Stimulated activated naive CD8-positive, alpha-beta T cell treated with anti-CD3 and anti-CD28 coated beads, Interleukin-15, amount 100 ng/mL, for 72 hours (primary cell): ENCODE data around the gene MRNIP.

ENCODE experiments used
- ATAC-seq: fragments of 150-1000 bp; cut with Tn5 transposase; 2 replicates; pipeline ENCODE4 v1.10.0; 2021; ENCODE audit warnings: mild to moderate bottlenecking, moderate library complexity
- DNase-seq, 2 donors: peaks; one replicate each; pipeline ENCODE4 v3.0.0; 2021 to 2022
- H3K27ac Mint-ChIP-seq, 2 donors: one replicate each; pipeline ENCODE4 v1.8.0; 2022; ENCODE audit warnings: mild to moderate bottlenecking in 2 of 2, mixed read lengths in 2 of 2, moderate library complexity in 2 of 2
- H3K27me3 Mint-ChIP-seq: one replicate; pipeline ENCODE4 v1.8.0; 2022; ENCODE audit warnings: mixed read lengths
- H3K4me1 Mint-ChIP-seq: one replicate; pipeline ENCODE4 v1.8.0; 2022; ENCODE audit warnings: mild to moderate bottlenecking, mixed read lengths
- H3K4me3 Mint-ChIP-seq, 2 donors: one replicate each; pipeline ENCODE4 v1.8.0; 2022; ENCODE audit warnings: mild to moderate bottlenecking in 2 of 2, mixed read lengths in 2 of 2, moderate library complexity in 1 of 2
- H3K9me3 Mint-ChIP-seq, 2 donors: one replicate each; pipeline ENCODE4 v1.8.0; 2022; ENCODE audit warnings: mixed read lengths in 2 of 2

The MRNIP gene

DNA sequence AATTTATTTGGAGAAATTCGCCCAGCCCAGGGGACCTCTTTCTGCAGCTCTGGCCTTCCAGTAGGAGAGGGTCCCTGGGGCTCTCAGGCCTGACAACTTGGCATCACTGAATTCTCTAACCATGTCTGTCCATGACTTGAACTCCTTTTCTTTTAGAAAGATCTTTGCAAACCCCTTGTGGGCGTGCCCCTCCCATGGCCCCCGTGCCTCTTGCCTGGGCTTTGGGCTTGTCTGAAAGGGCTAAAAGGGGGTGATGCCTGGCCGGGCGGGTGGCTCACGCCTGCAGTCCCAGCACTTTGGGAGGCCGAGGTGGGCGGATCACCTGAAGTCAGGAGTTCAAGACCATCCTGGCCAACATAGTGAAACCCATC lies 41.2 kb downstream of the MRNIP start:
- DNase-seq (no peak), ATAC-seq (no peak)
- Mint-ChIP-seq H3K4me1 (peaks cover 49% of the 10 kb centered on the region), H3K9me3 (no peaks in the 10 kb centered on the region), H3K4me3 (peak overlapping the region; percentile 82 to 94), H3K27me3 (no peaks in the 10 kb centered on the region), H3K27ac (peak overlapping the region in 1 of 2 donors; percentile 98)

DNA sequence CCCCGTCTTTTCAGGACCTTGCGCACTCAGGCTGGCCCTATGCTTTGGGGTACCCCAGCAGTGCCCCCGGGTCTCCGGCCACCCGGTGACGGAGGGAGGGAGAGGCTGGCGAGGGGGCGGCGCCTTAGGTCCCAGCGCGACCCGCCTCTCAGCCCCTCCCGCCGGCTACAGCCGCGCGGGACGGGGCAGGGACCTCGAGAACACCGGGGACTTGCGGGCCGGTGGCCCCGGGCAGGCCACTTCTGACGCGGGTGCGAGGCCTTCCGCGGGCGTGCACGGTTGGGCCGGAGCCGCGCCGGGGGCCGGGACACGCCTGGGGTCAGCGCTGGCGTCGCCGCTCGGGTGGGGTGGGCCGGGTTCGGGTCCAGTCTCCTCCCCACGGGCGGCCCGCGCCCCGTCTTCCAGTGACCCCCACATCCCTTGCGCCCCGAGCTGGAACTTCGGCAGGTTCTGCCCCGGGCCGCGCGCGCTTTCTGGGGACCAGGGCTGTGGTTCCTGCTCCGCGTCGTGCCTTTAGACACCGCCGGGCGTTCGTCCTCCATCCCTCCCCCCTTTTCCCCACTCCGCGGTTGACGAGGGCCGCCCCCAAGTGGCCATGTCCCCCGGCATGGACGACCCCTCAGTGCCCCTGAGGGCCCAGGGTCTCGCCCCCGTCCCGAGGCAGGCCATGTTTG lies 41.7 kb downstream of the MRNIP start:
- Mint-ChIP-seq H3K9me3 (no peaks in the 10 kb centered on the region), H3K4me1 (peaks cover 44% of the 10 kb centered on the region), H3K27me3 (no peaks in the 10 kb centered on the region), H3K27ac (peak overlapping the region in 1 of 2 donors; percentile 19), H3K4me3 (peak overlapping the region; percentile 82 to 94)
- ATAC-seq: no peak
- DNase-seq: no peak

DNA sequence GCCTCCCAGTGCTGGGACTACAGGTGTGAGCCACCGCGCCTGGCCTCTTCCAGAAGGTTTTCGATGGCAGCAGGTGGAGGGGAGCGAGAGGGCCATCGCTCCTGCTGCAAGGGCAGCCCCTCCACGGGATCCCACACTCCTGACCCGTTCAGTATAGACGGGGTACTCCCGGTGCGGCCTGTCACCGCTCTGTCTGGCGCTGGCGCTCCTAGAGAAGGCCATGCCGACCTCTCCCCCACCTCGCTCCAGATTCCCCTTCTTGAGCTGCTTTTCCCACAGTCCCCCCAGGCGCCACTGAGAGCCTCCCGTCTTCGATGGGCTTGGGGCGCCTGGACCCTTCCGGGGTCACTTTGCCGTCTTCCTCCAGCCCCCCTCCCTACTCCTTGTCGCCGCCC lies 42.2 kb downstream of the MRNIP start:
- peak overlapping the region; percentile 26 to 32 for H3K4me3 Mint-ChIP-seq
- H3K27ac Mint-ChIP-seq: no peak overlapping the region
- H3K4me1 Mint-ChIP-seq: peaks cover 38% of the 10 kb centered on the region

DNA sequence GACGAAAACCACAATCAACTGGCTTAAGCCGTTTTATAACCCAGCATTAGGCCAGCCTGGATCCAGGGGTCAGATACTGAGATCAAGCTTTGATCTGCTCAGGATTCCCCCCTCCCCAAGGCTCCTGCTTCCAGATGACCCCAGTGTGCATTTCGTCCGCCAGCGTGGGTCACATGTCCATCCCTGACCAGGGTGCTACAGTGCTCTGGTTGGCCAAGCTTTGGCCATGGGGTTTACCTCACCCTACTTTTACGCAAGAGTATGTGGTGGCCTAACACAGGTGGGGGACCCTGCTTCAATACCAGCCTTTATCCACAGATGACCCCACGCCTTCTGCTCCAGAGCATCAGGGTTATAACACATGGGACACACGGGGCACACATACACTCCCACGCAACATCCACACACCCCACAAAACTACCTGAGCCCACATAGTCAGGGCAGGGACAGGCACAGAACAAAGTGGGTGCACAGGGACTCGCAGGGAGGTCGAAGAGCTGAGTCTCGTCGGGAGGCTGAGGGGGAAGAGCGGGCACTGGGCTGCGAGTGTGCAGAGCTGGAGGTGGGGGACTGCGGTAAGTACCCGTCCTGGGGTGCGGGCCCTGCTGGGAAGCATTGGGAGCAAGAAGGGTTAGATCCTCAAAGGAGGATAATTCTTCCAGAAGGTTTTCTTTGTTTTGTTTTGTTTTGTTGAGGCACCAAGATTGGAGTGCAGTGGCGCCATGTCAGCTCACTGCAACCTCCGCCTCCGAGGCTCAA lies 42.9 kb downstream of the MRNIP start:
- peak overlapping the region; percentile 19 to 23 for H3K4me3 Mint-ChIP-seq
- peaks cover 37% of the 10 kb centered on the region for H3K4me1 Mint-ChIP-seq

More for the DNA sequence above, 42.2 kb downstream of the MRNIP start:
- Mint-ChIP-seq H3K27me3 (no peaks in the 10 kb centered on the region), H3K9me3 (no peaks in the 10 kb centered on the region)
- ATAC-seq: no peak
- DNase-seq: no peak

DNA sequence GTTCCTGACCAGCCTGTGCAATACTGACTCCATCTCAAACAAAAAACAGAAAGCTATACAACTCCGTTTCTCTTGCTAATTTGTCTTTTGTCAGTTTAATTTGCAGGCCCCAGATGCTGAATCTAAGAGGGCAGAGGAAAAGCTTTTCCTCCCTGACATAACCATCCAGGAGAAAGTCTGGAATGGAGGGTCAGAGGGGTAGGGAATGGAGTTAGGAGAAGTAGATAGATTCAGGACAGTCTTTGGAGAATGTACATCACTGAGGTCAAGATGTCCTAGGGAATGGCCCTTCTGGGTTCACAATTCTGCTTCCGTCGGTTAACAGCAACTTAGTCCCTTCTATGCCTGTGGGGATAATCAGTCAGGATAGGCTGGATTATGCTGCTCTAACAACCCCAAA lies 44.5 kb downstream of the MRNIP start:
- Mint-ChIP-seq H3K4me1 (peaks cover 21% of the 10 kb centered on the region), H3K27me3 (no peaks in the 10 kb centered on the region), H3K27ac (no peak overlapping the region), H3K4me3 (no peak overlapping the region), H3K9me3 (no peaks in the 10 kb centered on the region)
- ATAC-seq: no peak
- no peak for DNase-seq

More for the DNA sequence above, 42.9 kb downstream of the MRNIP start:
- no peak for DNase-seq
- no peaks in the 10 kb centered on the region for H3K9me3 Mint-ChIP-seq
- H3K27me3 Mint-ChIP-seq: no peaks in the 10 kb centered on the region
- ATAC-seq: no peak
- peak overlapping the region in 1 of 2 donors; percentile 77 for H3K27ac Mint-ChIP-seq

DNA sequence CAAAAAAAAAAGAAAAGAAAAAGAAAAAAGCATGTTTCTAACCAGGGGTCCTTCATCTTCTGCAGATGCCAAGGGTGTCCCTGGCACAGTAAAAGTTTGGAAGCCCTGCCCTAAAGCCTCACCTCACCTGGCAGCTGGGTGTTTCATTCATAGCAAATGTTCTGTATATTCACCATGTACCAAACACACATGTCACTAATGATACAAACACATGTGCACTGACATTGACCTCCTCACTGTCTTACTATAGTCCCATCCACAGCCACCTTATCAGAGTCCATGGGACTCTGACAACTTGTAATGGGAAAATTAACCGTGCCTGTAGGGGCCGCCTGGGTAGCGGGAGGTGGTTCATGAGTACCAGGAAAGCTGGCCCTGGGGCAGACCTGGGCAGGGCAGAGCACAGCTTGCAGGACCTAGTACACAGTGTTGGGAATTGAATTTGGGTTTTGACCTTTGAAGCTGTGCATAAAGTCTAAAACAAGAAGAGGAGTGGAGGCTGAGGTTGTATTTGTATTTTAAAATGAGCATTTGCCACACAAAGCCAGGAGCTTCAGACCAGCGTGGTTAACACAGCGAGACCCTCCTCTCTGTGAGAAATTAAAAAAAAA lies 45.5 kb downstream of the MRNIP start:
- DNase-seq: no peak
- ATAC-seq: no peak
- H3K4me1 Mint-ChIP-seq: peaks cover 13% of the 10 kb centered on the region
- H3K4me3 Mint-ChIP-seq: no peak overlapping the region
- no peaks in the 10 kb centered on the region for H3K27me3 Mint-ChIP-seq
- H3K27ac Mint-ChIP-seq: no peak overlapping the region
- no peaks in the 10 kb centered on the region for H3K9me3 Mint-ChIP-seq

DNA sequence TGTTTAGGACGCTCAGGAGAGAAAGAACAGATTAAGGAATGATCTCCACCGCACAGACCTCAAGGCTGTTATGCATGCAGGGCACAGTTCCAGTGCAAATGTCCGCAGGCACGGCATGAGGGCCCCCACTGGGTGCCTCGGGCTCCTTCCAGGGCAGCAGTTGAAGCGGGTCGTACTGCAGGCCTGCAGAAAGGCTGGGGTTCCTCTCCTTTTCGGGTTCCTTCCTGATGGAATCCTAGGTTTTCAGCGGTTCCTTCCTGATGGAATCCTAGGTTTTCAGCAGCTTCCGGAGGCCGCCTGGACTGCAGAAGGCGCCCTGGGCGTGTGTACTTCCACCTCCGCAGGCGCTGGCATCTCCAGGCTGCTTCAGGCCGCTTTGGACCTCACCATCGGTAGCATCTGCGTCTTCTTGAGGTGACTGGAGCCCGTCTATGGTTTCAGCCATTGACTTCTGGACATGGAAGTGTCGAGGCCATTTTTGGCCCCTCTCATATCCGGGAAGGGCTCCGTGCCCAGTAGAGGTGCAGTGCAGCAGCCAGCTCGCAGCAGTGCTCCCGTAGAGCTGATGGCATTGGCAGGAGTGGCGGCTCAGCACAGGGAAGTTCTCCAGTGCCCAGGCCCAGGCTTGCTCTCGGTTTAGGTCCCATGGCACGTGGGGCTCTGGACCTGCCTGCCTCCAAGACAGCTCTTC lies 46.3 kb downstream of the MRNIP start:
- Mint-ChIP-seq H3K4me3 (no peak overlapping the region), H3K4me1 (peaks cover 12% of the 10 kb centered on the region), H3K27ac (no peak overlapping the region), H3K9me3 (no peaks in the 10 kb centered on the region), H3K27me3 (no peaks in the 10 kb centered on the region)
- ATAC-seq: no peak
- no peak for DNase-seq

DNA sequence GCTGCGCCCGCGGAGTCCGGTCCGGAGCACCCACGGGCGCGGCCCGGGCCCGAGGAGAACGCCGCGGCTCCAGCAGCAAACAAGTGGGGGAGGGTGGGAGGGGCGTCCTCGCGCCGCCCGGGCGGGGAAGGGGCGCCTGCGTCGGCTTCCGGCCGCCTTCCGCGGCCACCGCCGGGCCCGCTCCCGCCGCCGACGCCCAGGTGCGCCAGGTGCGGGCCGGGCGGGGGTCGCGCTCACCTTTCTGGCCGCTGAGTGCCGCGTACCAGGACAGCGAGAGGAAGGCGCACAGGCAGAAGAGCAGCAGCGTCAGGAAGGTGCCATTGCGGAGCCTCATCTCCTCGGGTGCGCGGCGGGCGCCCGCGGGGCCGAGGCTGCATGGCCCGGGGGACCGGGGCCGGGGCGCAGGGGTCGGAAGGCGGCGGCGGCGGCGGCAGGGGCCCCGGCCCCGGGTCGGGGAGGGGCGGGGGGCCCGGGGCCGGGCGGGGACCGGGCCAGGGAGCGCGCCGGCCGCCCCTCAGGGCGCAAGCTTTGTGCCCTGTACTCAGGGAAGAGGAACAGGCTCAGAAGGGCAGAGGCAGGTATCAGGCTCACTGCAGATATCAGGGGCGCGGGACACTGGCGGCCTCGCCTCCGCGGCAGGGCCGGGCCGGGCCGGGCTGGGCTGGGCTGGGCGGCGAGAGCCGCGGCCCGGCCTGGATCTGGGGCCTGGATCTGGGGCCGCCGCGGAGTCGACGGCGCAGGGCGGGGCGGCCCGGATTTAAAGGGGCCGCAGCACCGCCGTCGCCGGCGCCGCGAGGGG lies 52.2 kb downstream of the MRNIP start, which contains the start of gene MGAT4B:
MGAT4B (minus strand) TSS at position 617 of the 799 bp plus-strand sequence; CDS start at position 334, 283 bp downstream.
- no peaks in the 10 kb centered on the region for H3K9me3 Mint-ChIP-seq
- ATAC-seq: peak; percentile 74
- peaks cover 50% of the 10 kb centered on the region for H3K4me1 Mint-ChIP-seq
- no peaks in the 10 kb centered on the region for H3K27me3 Mint-ChIP-seq
- H3K27ac Mint-ChIP-seq: no peak within 1 kb of the TSS
- peak; percentile 71 to 73 for DNase-seq
- peak within 1 kb of the TSS; percentile 96 to 99 for H3K4me3 Mint-ChIP-seq

DNA sequence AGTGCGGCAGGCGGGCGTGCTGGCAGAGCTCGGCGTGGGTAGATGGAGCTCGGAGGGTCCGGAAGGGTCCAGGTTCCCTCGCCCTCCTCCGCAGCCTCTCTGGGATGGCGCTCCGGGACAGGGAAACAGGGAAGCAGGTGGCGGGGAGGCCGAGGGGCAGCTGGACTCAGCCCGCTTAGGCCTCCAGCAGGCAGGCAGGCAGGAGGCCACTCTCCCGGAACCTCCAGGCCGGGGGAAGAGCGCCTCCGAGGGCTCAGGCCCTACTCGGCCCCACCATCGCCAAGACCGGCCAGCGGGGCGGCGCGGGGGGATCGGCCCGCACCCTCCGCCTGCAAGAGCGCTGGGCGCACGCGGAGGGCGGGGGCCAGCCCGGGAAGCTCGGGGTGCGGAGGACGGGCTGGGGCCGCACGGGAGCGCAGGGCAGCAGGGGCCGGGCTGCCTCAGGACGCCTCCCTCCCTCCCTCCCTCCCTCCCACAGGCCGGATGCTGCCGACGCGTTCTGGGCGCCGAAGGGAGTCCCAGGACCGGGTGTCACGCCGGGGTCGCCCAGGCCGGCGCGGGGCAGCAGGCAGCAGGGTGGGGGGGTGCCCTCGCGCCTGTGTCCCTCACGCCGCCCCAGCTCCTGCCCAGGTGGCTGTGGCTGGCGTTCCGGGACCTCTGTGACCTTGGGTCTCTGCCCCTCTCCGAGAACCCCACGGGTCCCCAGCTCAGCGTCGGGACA lies 52.9 kb downstream of the MRNIP start:
- H3K4me1 Mint-ChIP-seq: peaks cover 51% of the 10 kb centered on the region
- no peaks in the 10 kb centered on the region for H3K9me3 Mint-ChIP-seq
- H3K4me3 Mint-ChIP-seq: peak overlapping the region; percentile 96 to 99
- ATAC-seq: peak; percentile 31
- peak overlapping the region; percentile 78 to 92 for H3K27ac Mint-ChIP-seq
- no peaks in the 10 kb centered on the region for H3K27me3 Mint-ChIP-seq
- peak; percentile 37 to 61 for DNase-seq

DNA sequence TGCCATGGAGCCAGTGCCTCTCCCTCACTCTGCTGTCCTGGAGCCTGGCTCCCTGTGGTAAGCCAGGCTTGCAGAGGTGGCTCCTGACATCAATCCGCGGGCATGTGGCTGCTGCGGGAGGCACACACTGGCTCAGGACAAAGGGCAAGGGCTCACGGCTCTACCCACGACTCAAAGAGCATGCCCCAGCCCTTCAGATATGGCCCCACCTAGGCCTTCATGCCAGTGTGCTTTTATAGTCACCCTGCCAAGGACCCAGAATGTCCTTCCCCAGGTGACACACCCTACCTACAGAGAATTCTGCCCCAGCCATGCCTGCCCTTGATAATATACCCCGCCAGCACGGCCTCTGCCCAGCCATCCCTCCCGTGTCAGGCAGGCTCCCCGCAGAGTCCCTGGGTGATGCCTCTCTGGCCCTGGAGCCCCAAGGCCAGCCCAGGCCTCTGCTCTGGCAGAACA lies 53.5 kb downstream of the MRNIP start:
- Mint-ChIP-seq H3K27ac (peak overlapping the region; percentile 78 to 92), H3K9me3 (no peaks in the 10 kb centered on the region), H3K4me3 (peak overlapping the region; percentile 96 to 99), H3K27me3 (no peaks in the 10 kb centered on the region), H3K4me1 (peaks cover 51% of the 10 kb centered on the region)
- ATAC-seq: no peak
- peak in 1 of 2 donors; percentile 12 for DNase-seq

DNA sequence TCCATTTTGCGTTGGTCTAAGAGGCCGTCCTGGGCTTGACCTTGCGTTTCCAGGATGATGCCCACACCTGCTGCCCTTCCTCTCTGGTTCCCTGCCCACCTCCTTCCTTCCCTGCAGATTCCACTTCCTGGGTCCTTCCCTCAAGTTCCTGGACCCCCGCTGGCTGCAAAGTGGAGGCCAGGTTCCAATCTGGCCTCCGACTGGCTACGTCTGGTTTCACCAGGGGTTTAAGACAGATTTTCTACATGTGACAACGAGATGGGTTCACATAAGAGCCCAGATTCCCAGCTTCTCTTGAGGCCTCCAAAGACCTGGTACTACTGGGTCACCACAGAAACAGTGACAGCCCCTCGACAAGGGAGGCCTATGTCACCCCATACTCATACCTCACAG lies 54.1 kb downstream of the MRNIP start:
- Mint-ChIP-seq H3K27me3 (no peaks in the 10 kb centered on the region), H3K4me3 (peak overlapping the region; percentile 96 to 99), H3K9me3 (no peaks in the 10 kb centered on the region), H3K27ac (peak overlapping the region; percentile 7 to 92), H3K4me1 (peaks cover 51% of the 10 kb centered on the region)
- DNase-seq (no peak), ATAC-seq (no peak)

DNA sequence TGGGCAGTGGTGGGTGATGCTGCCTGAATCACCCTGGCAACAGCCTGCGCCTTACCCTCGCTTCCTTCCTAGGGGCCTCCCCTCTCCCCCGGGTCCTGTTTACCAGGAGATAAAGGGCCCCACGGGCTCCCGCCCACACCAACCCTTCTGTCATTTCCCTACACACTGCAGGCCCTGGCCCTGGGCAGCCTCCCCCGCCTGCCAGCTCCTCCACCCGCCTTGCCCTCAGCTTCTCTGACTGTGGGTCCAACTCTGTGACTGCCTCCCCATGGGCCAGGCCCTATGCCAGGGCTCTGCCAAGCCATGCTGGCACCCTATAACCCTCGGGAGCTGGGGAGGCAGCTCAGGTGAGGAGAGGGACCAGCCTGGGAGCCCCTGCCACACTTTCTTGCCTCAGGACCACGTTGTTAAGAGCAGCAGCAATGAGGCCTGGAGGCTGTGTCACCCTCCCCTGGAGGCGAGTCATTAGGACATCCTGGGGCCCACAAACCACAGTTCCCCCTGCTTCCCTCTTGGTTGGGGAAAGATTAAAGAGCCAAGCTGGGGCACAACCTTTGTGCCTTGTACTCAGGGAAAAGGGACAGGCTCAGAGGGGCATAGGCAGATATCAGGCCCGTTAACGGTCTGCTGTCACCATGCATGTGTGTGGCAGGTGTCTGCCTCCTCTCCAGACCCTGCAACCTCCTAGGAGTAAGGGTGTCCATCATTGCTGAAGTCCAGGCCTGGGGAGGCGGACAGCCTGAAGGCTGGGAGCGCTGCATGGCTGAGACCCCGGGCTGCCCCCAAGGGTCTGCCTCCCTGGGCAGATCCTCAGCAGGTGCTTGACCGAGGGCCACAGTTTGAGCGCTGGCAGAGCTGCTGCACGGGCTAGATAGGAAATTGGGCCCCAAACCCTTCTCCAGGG lies 54.7 kb downstream of the MRNIP start:
- Mint-ChIP-seq H3K4me3 (peak overlapping the region; percentile 96 to 99), H3K27ac (peak overlapping the region; percentile 44 to 71), H3K4me1 (peaks cover 51% of the 10 kb centered on the region), H3K27me3 (no peaks in the 10 kb centered on the region), H3K9me3 (no peaks in the 10 kb centered on the region)
- peak; percentile 60 to 79 for DNase-seq
- peak; percentile 76 for ATAC-seq

DNA sequence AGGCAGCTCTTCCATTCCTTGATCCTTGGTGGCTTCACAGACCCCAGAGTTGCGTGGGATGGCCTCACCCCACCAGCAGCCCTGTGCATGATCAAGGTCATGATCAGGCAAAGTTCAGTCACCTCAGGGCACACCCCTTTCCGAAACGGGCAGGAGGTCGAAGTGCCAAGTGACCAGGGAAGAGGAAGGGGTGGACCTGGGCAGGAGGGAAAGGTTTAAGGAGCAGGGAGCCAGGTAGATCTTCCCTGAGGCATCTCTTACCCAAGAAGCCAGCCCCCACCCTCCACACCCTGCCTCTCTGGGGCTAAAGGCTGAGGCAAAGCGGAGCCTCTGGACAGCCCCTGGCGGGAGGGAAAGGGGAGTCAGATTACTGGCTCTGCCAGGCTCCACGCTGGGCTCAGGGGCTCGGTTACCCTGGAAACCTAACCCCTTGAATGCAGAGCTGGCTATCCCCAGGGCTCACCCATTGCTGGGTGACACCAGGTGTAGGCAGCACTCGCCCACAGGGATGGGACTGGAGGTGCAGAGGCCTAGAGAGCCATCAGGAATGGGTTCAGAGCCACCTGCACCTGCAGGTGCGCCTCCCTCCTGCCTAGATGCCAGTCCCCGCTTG lies 55.6 kb downstream of the MRNIP start:
- no peak for DNase-seq
- no peak overlapping the region for H3K27ac Mint-ChIP-seq
- peak overlapping the region in 1 of 2 donors; percentile 44 for H3K4me3 Mint-ChIP-seq
- H3K4me1 Mint-ChIP-seq: peaks cover 48% of the 10 kb centered on the region
- H3K9me3 Mint-ChIP-seq: no peaks in the 10 kb centered on the region
- H3K27me3 Mint-ChIP-seq: no peaks in the 10 kb centered on the region
- no peak for ATAC-seq
